Measurements from ENCODE around the gene CNOT3.
"Not testable (repeated sequence)": the region's sequence is repeated elsewhere in the genome, so short reads cannot be mapped to it uniquely, and the experiment has no call there.

The CNOT3 gene

DNA sequence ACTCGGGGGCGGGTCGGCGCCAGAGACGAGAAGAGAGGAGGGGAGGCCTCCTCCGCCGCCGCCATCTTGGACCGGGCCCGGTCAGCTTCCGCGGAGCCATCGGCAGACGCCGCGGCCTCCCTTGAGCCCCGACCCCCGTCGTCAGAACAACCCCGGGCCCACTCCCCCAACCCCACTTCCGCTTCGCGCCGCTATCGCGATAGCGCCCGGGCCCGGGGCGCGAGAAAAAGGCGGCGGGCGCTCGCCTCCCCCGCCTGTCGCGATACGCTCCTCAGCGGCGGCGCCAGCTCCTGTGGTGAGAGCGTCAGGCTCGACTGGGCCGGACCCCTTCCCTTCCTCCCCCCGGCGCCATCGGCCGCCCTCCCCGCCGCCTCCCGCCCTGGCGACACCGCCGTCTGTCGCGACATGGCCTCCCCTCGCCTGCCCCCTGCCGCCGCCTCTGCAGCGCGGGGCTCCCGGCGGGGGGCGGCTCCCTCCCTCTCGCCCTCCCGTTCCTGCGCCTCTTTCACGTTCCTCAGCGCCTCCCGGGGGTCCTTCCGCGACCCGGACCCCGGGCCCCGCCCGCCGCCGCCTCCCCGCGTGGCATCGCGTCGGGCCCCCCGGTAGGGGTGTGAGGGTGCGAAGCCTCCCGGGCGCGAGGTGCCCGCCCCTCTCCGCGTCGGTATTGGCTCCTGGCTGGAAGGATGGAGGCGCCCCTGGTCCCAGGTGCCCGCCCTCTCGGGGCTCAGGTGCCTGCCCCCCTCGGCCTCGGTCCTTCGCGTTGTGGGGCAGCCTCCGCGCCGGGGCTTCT, at the start of gene CNOT3:
TSS of gene CNOT3 (plus strand) at position 64 of the 790 bp plus-strand sequence. CDS start 5,217 bp downstream, outside the sequence.
- DNase-seq (ENCODE audit: low spot score): no peak

DNA sequence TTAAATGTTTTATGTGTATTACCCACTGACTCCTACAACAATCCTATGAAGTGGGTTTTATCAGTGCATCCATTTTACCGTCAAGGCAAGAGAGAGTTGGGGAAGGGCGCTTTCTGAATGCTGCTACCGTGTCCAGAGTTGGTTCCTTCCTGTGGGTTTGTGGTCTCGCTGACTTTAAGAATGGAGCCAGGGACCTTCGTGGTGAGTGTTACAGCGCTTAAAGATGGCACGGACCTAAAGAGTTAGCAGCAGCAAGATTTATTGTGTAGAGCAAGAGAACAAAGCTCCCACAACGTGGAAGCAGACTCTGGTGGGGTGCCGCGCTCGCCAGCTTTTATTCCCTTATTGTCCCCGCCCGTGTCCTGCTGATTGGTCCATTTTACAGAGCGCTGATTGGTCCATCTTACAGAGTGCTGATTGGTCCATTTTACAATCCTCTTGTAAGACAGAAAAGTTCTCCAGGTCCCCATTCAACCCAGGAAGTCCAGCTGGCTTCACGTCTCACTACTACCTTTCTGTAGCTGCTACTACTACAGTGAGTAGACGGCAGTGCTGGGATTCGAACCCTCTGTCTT, 43.0 kb upstream of the CNOT3 start:
- no peak for DNase-seq (ENCODE audit: low spot score)

DNA sequence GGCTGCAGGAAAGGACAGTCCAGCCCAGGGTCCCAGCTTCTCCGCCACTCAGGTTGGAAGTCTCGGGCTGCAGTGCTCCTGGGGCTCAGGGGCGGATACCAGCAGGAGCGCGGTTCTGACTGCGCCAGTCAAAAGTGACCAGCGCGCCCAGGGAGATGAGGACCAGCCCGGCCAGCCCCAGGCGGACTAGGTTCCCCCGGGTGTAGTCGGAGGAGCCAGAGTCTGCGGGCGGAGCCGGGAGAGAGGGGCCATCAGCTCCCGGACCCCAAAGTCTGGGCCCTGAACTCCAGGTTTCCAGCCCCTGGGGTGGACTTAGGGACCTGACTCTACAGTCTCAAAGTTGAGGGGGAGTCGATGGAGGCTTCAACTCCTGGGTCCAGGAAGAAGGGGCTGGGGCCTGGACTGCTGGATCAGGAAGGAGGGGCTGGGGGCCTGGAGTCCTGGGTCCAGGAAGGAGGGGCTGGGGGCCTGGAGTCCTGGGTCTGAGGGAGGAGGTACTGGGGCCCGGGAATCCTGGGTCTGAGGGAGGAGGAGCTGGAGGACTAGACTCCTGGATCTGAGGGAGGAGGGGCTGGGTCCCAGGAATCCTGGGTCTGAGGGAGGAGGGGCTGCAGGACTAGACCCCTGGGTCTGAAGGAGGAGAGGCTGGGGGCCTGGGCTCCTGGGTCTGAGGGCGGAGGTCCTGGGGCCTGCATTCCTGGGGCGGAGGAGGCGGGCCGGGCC, 42.3 kb upstream of the CNOT3 start:
- no peak for DNase-seq (ENCODE audit: low spot score)

GRCh38 chr19:54095859-54096616, 41.5 kb upstream of the CNOT3 start:
- DNase-seq (ENCODE audit: low spot score): not testable (repeated sequence)

GRCh38 chr19:54096617-54097106, 40.9 kb upstream of the CNOT3 start:
- DNase-seq (ENCODE audit: low spot score): no peak

DNA sequence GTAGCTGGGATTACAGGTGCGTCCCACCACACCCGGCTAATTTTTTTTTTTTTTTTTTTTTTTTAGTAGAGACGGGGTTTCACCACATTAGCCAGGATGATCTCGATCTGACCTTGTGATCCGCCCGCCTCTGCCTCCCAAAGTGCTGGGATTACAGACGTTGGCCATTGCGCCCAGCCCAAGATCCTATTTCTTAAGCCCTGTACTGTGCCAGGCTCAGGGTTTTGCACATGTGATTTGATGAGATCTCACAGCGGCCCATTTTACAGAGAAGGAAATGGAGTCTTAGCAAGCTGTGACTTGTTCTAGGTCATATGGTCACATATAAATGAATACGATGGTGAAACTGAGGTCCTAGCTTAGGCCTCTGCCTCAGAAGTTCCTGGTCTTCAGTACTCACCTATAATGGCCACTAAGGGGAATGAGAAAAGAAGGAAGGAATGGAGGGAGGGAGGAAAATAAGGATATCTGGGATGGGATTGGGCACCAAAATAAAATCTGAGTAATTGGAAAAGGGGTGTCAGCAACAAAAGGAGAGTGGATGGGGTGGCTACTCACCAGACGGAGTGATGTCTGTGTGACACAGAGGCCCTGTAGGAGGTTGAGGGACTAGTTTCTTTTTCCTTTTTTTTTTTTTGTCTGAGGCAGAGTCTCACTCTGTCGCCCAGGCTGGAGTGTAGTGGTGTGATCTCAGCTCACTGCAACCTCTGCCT, 38.2 kb upstream of the CNOT3 start:
- no peak for DNase-seq (ENCODE audit: low spot score)

- not testable (repeated sequence) for DNase-seq (ENCODE audit: low spot score)
Observed at GRCh38 chr19:54099903-54100255, 37.7 kb upstream of the CNOT3 start.

DNA sequence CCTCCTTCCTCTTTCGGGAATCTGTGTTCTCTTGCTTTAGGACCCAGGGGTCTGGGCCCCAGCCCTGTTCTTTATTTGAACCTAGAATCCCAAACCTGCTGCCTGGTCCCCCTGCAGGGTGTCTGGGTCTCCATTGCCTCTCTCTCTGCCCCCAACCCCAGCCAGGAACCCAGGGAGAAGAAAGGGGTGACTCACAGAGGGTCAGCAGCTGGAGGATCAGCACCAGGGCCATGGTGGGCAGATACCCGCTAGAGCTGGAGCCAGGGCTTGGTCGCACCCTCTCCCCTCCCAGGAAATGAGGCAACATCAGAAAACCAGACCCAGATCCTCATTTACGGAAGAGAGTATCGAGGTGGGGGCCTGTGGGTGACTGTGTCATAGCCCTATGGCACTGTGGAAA, 37.0 kb upstream of the CNOT3 start, which contains the start of gene OSCAR:
TSS of gene OSCAR (minus strand) at position 243 of the 400 bp plus-strand sequence. CDS start at position 232, 11 bp downstream.
- peak; percentile 35 for DNase-seq (ENCODE audit: low spot score)

- peak; percentile 97 for DNase-seq (ENCODE audit: low spot score)
Observed at GRCh38 chr19:54102421-54103169, 35.0 kb upstream of the CNOT3 start, which contains the start of gene NDUFA3. Gene NDUFA3, plus strand, starts transcription at chr19:54102855. Its CDS starts 24 bp downstream, at chr19:54102879.

- no peak for DNase-seq (ENCODE audit: low spot score)
Observed at GRCh38 chr19:54104998-54105715, 32.4 kb upstream of the CNOT3 start.

DNA sequence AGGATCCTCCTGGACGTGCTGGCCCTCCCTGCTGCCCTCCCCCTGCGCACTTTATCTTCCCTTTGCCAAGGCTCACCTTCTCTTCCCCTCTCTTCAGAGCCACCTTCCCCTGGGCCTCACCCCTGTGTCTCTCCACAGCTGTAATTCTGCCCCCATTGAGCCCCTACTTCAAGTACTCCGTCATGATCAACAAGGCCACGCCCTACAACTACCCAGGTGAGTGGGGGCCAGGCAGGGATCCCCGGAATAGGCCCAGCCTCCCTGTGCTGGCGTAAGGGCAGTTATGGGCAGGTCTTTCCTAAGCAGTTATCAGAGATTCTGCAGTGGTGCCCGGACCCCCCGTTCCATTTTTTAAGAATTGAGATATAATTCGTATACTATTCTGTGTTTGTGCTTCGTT, 31.8 kb upstream of the CNOT3 start:
- no peak for DNase-seq (ENCODE audit: low spot score)

- no peak for DNase-seq (ENCODE audit: low spot score)
Observed at GRCh38 chr19:54106716-54107115, 30.8 kb upstream of the CNOT3 start.

DNA sequence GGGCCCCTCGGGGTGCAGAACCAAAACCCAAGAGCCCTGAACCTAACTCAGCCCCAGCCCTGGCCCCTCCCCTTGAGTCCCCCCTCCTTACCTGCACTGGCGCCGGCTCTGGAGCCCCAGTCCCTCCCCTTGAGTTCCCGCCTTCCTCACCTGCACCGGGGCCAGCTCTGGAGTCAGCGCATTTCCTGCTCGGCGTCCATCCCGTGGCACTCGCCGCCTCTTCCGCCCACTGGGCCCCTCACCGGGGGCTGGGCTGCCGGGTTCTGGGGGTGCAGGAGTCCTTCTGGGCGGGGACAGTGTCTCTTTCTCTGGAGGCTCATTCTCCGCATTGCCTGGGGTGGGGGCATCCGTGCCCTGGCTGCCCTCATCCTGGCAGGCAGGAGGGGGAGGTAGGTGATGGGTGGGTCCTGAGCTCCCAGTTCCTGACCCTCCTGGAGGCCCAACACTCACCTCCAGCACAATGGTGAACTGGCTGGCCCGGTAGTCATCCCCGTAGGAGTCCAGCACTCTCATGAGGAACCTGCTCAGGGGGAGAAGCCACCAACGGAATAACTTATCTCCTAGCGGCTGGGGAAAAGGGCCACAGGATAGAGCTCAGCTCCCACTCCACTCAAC, 29.6 kb upstream of the CNOT3 start:
- no peak for DNase-seq (ENCODE audit: low spot score)

- no peak for DNase-seq (ENCODE audit: low spot score)
Observed at GRCh38 chr19:54108496-54108895, 29.1 kb upstream of the CNOT3 start.

DNA sequence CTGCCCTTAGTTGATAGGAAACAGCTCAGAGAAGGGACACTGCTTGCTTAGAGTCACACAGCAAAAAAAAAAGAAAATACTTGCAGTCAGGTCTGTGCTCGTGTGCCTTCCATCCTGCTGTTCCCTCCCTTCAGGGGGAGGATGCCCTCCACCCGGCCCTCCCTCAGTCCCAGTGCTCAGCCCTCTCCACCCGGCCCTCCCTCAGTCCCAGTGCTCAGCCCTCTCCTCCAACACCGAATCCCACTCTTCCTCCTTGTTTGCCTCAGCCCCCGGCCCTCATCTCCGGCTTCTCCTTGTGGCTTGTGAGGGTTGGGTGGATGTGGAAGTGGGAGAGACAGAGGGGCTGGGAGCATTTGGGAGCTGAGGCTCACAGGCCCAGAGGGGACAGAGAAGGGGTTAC, 27.9 kb upstream of the CNOT3 start:
- DNase-seq (ENCODE audit: low spot score): no peak

- peak; percentile 38 for DNase-seq (ENCODE audit: low spot score)
Observed at GRCh38 chr19:54114340-54115108, 23.0 kb upstream of the CNOT3 start.

- peak; percentile 96 for DNase-seq (ENCODE audit: low spot score)
Observed at GRCh38 chr19:54115109-54116063, 22.2 kb upstream of the CNOT3 start, which contains the start of the genes PRPF31 and TFPT. Gene PRPF31, plus strand, starts transcription at chr19:54115754. Its CDS starts 2,525 bp downstream, at chr19:54118279. Gene TFPT, minus strand, starts transcription at chr19:54115657. Its CDS starts 388 bp downstream, at chr19:54115269.

Data from globus pallidus (tissue), 1 donor.